Measurements from ENCODE around the gene POLG2.

DNA sequence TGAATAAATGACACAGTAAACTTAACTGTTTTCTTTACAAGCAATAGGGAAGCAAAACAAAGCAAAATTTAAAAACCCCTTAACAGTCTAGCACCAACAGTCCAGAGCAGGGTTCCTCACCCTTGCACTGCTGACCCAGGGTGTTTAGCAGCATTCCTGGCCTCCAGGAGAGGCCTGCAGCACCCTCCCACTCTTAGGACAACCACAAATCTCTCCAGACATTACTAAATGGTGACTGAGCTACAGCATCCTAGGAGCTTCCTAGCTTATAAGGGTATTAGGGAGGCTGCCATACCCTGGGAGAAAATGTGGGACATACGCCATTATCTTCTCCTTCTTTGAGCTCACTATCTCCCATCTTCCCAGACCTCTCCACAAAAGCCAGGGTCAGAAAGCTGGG, 15.9 kb downstream of the POLG2 start:
- TF ChIP-seq, protein P1, sequence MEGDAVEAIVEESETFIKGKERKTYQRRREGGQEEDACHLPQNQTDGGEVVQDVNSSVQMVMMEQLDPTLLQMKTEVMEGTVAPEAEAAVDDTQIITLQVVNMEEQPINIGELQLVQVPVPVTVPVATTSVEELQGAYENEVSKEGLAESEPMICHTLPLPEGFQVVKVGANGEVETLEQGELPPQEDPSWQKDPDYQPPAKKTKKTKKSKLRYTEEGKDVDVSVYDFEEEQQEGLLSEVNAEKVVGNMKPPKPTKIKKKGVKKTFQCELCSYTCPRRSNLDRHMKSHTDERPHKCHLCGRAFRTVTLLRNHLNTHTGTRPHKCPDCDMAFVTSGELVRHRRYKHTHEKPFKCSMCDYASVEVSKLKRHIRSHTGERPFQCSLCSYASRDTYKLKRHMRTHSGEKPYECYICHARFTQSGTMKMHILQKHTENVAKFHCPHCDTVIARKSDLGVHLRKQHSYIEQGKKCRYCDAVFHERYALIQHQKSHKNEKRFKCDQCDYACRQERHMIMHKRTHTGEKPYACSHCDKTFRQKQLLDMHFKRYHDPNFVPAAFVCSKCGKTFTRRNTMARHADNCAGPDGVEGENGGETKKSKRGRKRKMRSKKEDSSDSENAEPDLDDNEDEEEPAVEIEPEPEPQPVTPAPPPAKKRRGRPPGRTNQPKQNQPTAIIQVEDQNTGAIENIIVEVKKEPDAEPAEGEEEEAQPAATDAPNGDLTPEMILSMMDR (IDR thresholded peaks at IDR 0.05; ENCODE audit: low read depth, low read length, poor library complexity, severe bottlenecking), result no peak
- TF ChIP-seq EZH2phosphoT487 (IDR thresholded peaks at IDR 0.05; ENCODE audit: borderline replicate concordance, low read length), result no peak

Data from DOHH2 (cell line).